Measurements from ENCODE around the gene KDM8.
"Not testable (repeated sequence)": the region's sequence is repeated elsewhere in the genome, so short reads cannot be mapped to it uniquely, and the experiment has no call there.

The KDM8 gene

DNA sequence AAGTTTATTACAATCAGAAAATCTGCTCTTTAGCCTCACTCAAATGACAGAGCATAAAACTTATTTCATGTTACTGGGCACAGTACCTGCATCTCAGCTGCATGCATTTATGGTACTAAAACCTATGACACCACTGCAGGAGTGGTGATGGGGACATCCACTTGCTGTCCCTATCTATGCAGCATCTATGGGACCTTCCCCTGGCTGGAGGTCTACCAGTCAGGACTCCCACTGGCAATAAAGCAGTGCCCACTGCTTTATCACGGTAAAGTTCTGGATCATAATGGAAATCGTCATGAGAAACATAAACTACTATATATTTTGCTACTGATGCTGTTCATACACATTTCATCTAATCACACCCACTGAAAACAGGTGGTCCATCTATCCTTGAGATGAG is 39.1 kb downstream of the KDM8 start:
- TF ChIP-seq, protein P1, sequence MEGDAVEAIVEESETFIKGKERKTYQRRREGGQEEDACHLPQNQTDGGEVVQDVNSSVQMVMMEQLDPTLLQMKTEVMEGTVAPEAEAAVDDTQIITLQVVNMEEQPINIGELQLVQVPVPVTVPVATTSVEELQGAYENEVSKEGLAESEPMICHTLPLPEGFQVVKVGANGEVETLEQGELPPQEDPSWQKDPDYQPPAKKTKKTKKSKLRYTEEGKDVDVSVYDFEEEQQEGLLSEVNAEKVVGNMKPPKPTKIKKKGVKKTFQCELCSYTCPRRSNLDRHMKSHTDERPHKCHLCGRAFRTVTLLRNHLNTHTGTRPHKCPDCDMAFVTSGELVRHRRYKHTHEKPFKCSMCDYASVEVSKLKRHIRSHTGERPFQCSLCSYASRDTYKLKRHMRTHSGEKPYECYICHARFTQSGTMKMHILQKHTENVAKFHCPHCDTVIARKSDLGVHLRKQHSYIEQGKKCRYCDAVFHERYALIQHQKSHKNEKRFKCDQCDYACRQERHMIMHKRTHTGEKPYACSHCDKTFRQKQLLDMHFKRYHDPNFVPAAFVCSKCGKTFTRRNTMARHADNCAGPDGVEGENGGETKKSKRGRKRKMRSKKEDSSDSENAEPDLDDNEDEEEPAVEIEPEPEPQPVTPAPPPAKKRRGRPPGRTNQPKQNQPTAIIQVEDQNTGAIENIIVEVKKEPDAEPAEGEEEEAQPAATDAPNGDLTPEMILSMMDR (conservative IDR thresholded peaks at IDR 0.05; ENCODE audit: low read depth, low read length), result no peak
- no peak for DNase-seq (ENCODE audit: low read depth)
- peak overlapping the region; percentile 32 for H3K4me3 ChIP-seq (ENCODE audit: low read depth, low read length)

GRCh38 chr16:27242868-27243590 is 39.7 kb downstream of the KDM8 start:
- peak; percentile 99 for DNase-seq (ENCODE audit: low read depth)
- TF ChIP-seq, protein P1 (conservative IDR thresholded peaks at IDR 0.05; ENCODE audit: low read depth, low read length), result peak; percentile 27
- peak overlapping the region; percentile 32 for H3K4me3 ChIP-seq (ENCODE audit: low read depth, low read length)

GRCh38 chr16:27243725-27244362 is 40.5 kb downstream of the KDM8 start:
- DNase-seq (ENCODE audit: low read depth), result no peak
- TF ChIP-seq, protein P1 (conservative IDR thresholded peaks at IDR 0.05; ENCODE audit: low read depth, low read length), result no peak

DNA sequence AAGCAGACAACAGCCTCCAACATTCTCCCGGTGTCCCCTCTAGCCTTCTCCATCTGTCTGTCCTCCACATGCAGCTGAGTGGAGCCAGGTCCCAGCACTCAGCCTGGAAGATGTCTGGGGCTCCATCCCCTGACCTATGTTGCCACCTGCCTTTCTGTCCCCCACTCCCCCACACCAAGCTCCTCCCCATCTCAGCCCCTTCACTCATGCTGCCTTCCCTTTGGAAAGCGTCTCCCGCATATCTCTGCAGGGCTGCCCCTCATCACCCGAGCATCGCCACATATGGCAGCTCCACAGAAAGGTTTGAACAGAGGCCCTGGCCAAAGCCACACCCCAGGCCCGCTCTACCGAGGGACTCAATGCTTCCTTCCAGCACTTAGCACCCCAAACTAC is 41.0 kb downstream of the KDM8 start:
- no peak overlapping the region for H3K4me3 ChIP-seq (ENCODE audit: low read depth, low read length)
- no peak for DNase-seq (ENCODE audit: low read depth)
- TF ChIP-seq, protein P1 (conservative IDR thresholded peaks at IDR 0.05; ENCODE audit: low read depth, low read length), result no peak

More at GRCh38 chr16:27243725-27244362, 40.5 kb downstream of the KDM8 start:
- no peak overlapping the region for H3K4me3 ChIP-seq (ENCODE audit: low read depth, low read length)

- no peak overlapping the region for H3K4me3 ChIP-seq (ENCODE audit: low read depth, low read length)
- TF ChIP-seq, protein P1 (conservative IDR thresholded peaks at IDR 0.05; ENCODE audit: low read depth, low read length), result no peak
- peak; percentile 94 for DNase-seq (ENCODE audit: low read depth)
These were observed 42.2 kb downstream of the KDM8 start for GRCh38 chr16:27245276-27246172.

- DNase-seq (ENCODE audit: low read depth), result no peak
These were observed 43.1 kb downstream of the KDM8 start for GRCh38 chr16:27246439-27246838.

DNA sequence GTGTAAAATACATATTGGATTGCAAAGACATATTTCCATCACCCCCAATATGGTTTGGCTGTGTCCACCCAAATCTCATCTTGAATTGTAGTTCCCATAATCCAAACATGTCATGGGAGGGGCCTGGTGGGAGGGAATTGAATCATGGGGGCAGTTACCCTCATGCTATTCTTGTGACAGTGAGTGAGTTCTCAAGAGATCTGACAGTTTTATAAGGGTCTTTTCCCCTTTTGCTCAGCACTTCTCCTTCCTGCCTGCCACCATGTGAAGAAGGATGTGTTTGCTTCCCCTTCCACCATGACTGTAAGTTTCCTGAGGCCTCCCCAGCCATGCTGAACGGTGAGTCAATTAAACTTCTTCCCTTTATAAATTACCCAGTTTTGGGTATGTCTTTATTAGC is 43.8 kb downstream of the KDM8 start:
- not testable (repeated sequence) for H3K4me3 ChIP-seq (ENCODE audit: low read depth, low read length); DNase-seq (ENCODE audit: low read depth)

More at GRCh38 chr16:27246439-27246838, 43.1 kb downstream of the KDM8 start:
- no peak overlapping the region for H3K4me3 ChIP-seq (ENCODE audit: low read depth, low read length)
- TF ChIP-seq, protein P1 (conservative IDR thresholded peaks at IDR 0.05; ENCODE audit: low read depth, low read length), result no peak
